Activated naive CD8-positive, alpha-beta T cell (primary cell): Measurements from ENCODE around the gene FAAP20.
A peak's percentile ranks its signal among the peaks of the same experiment; 100 is the strongest.

Experiments used
- H3K27ac Mint-ChIP-seq: one replicate; pipeline ENCODE4 v1.8.0; 2021; ENCODE audit warnings: mixed read lengths
- H3K27me3 Mint-ChIP-seq: one replicate; pipeline ENCODE4 v1.8.0; 2021; ENCODE audit warnings: mixed read lengths
- H3K36me3 Mint-ChIP-seq: one replicate; pipeline ENCODE4 v1.8.0; 2021; ENCODE audit warnings: mixed read lengths
- H3K4me1 Mint-ChIP-seq: one replicate; pipeline ENCODE4 v1.8.0; 2021; ENCODE audit warnings: low read depth, mixed read lengths
- H3K4me3 Mint-ChIP-seq: one replicate; pipeline ENCODE4 v1.8.0; 2021; ENCODE audit warnings: mild to moderate bottlenecking, mixed read lengths
- H3K9me3 Mint-ChIP-seq: one replicate; pipeline ENCODE4 v1.8.0; 2021; ENCODE audit warnings: low read depth, mixed read lengths

Gene FAAP20

GRCh38 chr1:2195785-2196184 lies 1.2 kb upstream of the FAAP20 start:
- H3K4me3 Mint-ChIP-seq = no peak overlapping the region

GRCh38 chr1:2194898-2195673 lies 514 bp upstream of the FAAP20 start:
- Mint-ChIP-seq H3K27me3 (no peaks in the 10 kb centered on the region), H3K36me3 (no peaks in the 10 kb centered on the region), H3K4me3 (peak overlapping the region; percentile 84), H3K9me3 (no peaks in the 10 kb centered on the region), H3K4me1 (peaks cover 20% of the 10 kb centered on the region), H3K27ac (peak overlapping the region; percentile 81)

More at GRCh38 chr1:2195785-2196184, 1.2 kb upstream of the FAAP20 start:
- Mint-ChIP-seq H3K27me3 (no peaks in the 10 kb centered on the region), H3K27ac (no peak overlapping the region), H3K36me3 (no peaks in the 10 kb centered on the region), H3K9me3 (no peaks in the 10 kb centered on the region), H3K4me1 (peaks cover 21% of the 10 kb centered on the region)

DNA sequence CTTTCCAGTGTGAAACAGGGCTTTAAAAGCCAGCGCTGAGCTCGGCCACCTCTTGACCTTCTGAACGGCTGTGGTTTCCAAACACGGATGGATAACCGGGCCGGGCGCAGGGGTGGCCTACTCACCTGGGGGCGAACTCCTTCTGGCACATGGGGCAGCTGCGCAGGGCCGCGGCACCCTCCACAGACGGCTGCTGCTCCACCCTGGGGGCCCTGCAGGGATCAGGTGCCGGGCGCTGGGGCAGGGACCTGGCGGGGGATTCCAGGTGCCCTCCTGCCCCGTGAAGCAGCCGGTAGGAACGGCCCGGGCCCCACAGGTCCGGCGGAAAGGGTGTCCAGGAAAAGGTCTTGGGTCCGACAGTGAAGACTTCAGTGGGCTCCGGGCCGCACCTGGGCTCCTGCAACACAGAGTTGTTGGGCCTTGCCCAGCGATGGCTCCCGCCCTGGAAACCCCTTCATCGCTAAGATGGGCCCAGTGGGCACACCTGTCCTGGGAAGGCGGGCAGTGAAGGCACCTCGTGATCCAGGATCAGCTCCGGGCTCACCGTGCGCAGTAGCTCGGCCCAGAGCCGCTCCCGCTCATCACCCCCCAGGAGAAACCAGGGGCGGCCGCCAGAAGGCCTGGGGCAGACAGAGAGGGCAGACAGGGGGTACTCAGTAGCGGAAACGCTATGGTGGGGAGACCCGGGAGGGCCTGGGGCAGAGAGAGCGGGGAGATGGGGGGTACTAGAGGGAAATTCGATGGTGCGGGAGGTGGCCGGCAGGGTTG lies 874 bp downstream of the FAAP20 start:
- Mint-ChIP-seq H3K36me3 (no peaks in the 10 kb centered on the region), H3K27ac (peak overlapping the region; percentile 28), H3K4me3 (peak overlapping the region; percentile 76), H3K4me1 (peaks cover 12% of the 10 kb centered on the region), H3K9me3 (no peaks in the 10 kb centered on the region), H3K27me3 (no peaks in the 10 kb centered on the region)

- Mint-ChIP-seq H3K4me3 (peak overlapping the region; percentile 69), H3K9me3 (no peaks in the 10 kb centered on the region), H3K27ac (peak overlapping the region; percentile 10), H3K27me3 (no peaks in the 10 kb centered on the region), H3K36me3 (no peaks in the 10 kb centered on the region), H3K4me1 (peaks cover 7% of the 10 kb centered on the region)
These were observed 2.3 kb downstream of the FAAP20 start for GRCh38 chr1:2192031-2192995.

DNA sequence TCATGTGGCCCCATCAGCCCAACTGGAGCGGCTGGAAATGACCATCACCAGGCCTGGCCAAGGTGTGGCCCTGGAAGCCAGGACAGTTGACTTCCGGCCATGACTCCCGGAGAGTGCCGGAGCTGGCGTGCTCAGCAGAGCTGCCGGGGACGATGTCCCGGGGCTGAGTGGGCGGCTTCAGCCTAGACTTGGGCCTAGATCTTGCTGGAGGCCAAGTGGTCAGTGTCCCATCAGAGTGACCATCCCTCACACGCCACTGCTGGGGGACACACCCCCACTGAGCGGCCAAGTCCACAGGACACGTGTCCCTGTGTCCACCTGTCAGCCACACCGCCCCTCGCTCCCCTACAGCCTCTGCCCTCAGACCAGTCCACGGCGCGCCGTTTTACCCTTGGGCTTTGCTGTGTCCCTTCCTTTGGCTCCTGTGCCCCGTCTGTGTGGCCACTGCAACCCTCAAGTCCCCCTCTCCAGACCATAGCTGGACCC lies 4.0 kb downstream of the FAAP20 start:
- peak overlapping the region; percentile 47 for H3K4me3 Mint-ChIP-seq
- peaks cover 7% of the 10 kb centered on the region for H3K4me1 Mint-ChIP-seq
- no peaks in the 10 kb centered on the region for H3K9me3 Mint-ChIP-seq
- no peak overlapping the region for H3K27ac Mint-ChIP-seq
- H3K36me3 Mint-ChIP-seq = peaks cover under 1% of the 10 kb centered on the region
- H3K27me3 Mint-ChIP-seq = no peaks in the 10 kb centered on the region

DNA sequence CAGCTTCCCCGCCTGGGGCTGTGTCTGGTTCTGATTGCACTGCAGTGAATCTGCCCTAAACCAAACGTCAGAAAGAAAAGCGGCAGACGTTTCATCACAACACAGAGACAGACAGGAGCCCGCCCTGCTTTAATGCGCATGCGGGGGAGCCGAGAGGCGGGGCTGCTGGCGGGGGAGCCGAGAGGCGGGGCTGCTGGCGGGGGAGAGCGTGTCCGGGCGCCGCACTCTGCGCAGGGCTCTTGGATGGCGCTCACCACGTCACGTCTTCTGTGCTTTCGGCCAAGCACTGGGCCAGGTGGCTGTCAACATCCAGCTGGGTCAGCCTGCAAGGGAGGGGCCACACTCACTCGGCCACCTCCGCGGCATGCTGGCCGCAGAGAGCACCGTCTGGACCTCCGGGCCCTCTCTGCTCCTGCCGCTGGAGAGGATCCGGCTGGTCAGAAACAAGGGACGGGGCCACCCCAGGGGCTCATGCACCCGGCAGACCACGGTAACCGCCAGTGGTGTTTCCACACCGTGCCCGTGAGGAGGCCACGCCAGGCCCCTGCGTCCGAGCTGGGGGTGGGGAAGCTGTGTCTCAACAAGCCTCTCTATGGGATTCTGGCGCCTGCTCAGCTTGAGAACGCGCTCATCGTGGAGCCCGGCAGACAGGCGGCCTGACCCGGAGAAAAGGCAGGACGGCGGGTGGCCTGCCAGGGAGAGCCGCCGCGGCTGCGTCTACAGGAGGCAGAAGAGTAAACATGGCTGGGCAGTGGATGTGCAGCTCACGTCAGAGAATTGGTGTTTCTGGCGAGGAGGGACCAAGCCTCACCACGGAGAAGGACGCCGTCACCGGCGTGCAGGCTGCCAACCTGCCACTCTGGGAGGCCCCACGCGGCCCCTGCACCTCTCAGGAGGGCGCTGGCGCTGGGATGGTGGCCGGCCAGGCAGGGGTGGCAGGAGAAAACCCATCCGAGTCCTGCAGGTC lies 4.8 kb downstream of the FAAP20 start:
- peak overlapping the region; percentile 81 for H3K4me3 Mint-ChIP-seq
- peak overlapping the region; percentile 88 for H3K27ac Mint-ChIP-seq
- H3K27me3 Mint-ChIP-seq = no peaks in the 10 kb centered on the region
- no peaks in the 10 kb centered on the region for H3K9me3 Mint-ChIP-seq
- peaks cover 7% of the 10 kb centered on the region for H3K4me1 Mint-ChIP-seq
- peaks cover 2% of the 10 kb centered on the region for H3K36me3 Mint-ChIP-seq

- Mint-ChIP-seq H3K27me3 (no peaks in the 10 kb centered on the region), H3K4me3 (no peak overlapping the region), H3K36me3 (peaks cover 2% of the 10 kb centered on the region), H3K27ac (no peak overlapping the region), H3K9me3 (no peaks in the 10 kb centered on the region), H3K4me1 (peaks cover 7% of the 10 kb centered on the region)
These were observed 6.2 kb downstream of the FAAP20 start for GRCh38 chr1:2188336-2188735.

DNA sequence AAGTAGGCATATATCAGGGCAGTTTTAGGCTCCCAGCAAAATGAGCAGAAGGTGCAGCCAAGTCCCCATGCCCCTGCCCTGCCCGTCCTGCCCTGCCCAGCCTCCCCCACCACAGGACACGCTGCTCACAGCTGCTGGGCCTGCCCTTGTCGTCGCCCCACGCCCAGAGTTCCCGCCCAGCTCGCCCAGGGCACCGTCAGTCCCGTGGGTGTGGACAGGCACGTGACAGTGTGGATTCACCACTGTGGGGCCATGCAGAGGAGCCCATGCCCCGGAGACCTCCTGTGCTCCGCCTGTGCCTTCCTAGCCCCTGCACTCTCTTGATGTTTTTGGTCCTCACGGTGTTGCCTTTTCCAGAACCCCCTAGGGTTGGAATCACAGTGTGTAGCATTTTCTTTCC lies 7.0 kb downstream of the FAAP20 start:
- Mint-ChIP-seq H3K9me3 (no peaks in the 10 kb centered on the region), H3K4me3 (no peak overlapping the region), H3K4me1 (peaks cover 4% of the 10 kb centered on the region), H3K36me3 (peaks cover 2% of the 10 kb centered on the region), H3K27ac (no peak overlapping the region), H3K27me3 (no peaks in the 10 kb centered on the region)

DNA sequence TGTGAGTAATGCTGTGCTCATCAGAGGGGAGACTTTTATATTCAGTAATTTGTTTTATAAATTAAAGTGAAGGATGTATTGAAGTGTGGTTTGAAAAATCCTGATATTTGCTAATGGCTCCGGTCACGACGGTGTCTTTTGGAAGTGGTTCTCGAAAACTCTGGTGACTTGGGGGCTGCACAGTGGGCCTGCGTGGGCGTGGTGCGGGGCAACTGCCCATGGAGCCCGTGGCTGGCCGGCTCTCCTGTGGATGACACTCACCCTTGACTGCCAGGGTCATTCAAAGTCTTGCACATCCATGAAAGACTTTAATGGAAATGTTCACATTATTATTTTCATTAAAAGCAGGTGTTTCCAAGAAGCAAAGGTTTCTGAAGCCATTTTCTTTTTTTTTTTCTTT lies 7.7 kb downstream of the FAAP20 start:
- Mint-ChIP-seq H3K27me3 (no peaks in the 10 kb centered on the region), H3K4me1 (peaks cover 4% of the 10 kb centered on the region), H3K4me3 (no peak overlapping the region), H3K9me3 (no peaks in the 10 kb centered on the region), H3K36me3 (peaks cover 2% of the 10 kb centered on the region), H3K27ac (no peak overlapping the region)

DNA sequence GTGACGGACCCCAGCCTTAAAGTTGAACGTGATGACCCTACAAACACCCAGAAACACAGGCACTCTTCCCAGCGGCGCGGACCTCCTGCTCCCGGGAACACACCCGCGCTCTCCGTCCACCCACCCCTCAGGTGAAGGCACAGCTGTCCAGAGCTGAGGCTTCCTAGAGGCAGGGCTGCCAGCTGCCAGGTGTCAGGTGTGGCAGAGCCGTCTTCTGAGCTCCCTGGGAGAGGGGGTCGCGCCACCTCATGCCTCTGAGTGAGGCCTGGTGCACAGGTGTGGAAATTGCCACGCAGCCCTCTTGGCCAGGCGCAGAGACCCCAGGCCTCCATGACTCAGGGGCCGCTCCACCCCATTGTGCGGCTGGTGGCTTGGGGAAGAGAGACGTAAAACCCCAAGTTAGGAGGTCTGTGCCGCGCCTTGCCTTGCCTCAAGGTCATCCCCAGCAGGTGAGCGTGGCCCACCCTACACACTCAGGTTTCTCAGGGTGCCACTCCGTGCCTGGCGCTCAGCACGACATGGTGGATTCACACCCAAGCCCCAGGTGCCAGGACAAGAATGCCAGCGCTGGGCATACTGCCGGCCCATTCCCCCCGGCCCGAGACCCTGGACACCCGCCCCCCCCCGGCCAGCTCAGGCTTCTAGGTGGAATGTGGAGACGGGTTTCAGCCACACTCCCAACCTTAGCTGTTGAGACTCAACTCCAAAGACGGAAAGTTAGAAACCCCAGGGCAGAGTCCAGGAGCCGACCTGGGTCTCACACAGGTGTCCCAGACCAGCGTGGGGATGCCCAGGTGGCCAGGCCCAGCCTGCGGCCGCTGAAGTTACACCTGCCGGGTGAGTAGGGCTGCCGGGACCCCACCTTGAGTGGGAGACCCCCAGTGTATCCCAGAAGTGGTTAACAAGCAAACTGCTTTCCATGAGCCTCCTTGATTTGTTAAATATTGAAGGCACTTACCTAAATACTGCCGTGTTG lies 8.4 kb downstream of the FAAP20 start:
- no peaks in the 10 kb centered on the region for H3K27me3 Mint-ChIP-seq
- no peak overlapping the region for H3K27ac Mint-ChIP-seq
- peaks cover 2% of the 10 kb centered on the region for H3K36me3 Mint-ChIP-seq
- no peaks in the 10 kb centered on the region for H3K9me3 Mint-ChIP-seq
- no peak overlapping the region for H3K4me3 Mint-ChIP-seq
- peaks cover 2% of the 10 kb centered on the region for H3K4me1 Mint-ChIP-seq

GRCh38 chr1:2184934-2185333 lies 9.6 kb downstream of the FAAP20 start:
- Mint-ChIP-seq H3K4me3 (no peak overlapping the region), H3K27me3 (no peaks in the 10 kb centered on the region), H3K27ac (no peak overlapping the region), H3K4me1 (peaks cover 2% of the 10 kb centered on the region), H3K9me3 (no peaks in the 10 kb centered on the region), H3K36me3 (peaks cover 2% of the 10 kb centered on the region)

- no peaks in the 10 kb centered on the region for H3K9me3 Mint-ChIP-seq
These were observed 10.0 kb downstream of the FAAP20 start for GRCh38 chr1:2184531-2184930.

DNA sequence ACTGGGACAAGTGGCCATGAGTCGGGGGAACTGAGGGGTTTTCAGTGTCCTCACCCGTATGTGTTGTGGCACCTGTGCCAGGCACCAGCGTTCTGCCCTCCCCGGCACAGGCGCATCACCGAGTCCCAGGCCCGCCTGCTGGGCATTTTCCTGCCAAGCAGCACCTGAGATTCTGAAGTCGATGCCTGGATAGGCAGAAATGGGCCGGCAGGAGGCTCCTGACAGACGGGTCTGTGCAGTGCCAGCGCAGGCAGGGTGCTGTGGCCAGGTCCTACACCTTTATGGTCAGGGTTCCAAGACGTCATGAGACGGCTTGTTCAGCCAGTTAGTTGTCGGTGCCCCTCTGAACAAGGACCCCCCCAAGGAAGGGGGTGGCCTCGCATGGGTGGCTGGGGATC lies 10.6 kb downstream of the FAAP20 start:
- Mint-ChIP-seq H3K27ac (no peak overlapping the region), H3K4me3 (no peak overlapping the region), H3K36me3 (peaks cover 2% of the 10 kb centered on the region), H3K4me1 (no peaks in the 10 kb centered on the region), H3K9me3 (no peaks in the 10 kb centered on the region), H3K27me3 (no peaks in the 10 kb centered on the region)

More at GRCh38 chr1:2184531-2184930, 10.0 kb downstream of the FAAP20 start:
- Mint-ChIP-seq H3K4me1 (peaks cover 2% of the 10 kb centered on the region), H3K36me3 (peaks cover 2% of the 10 kb centered on the region), H3K4me3 (no peak overlapping the region), H3K27ac (no peak overlapping the region), H3K27me3 (no peaks in the 10 kb centered on the region)
